Activated CD4-positive, alpha-beta memory T cell treated with anti-CD3 and anti-CD28 coated beads for 36 hours (primary cell): ENCODE measurements around the gene RPS16. TPM values are rescaled to one million over a fixed set of nuclear protein-coding genes. Genes with fewer than 3 reads are reported as not detected.

Experiments used
- CTCF ChIA-PET: fragments of 350-600 bp; sonication (Branson Sonifier 250); formaldehyde crosslinking; loops from one replicate; lab custom pipeline; 2021; ENCODE audit warnings: antibody characterized with exemption, inconsistent platforms; lab: Charles Lee
- POLR2A ChIA-PET: fragments of 350-600 bp; sonication (Branson Sonifier 250); formaldehyde crosslinking; loops from one replicate; lab custom pipeline; 2021; ENCODE audit warnings: antibody characterized with exemption; lab: Charles Lee
- DNase-seq: peaks from one replicate; pipeline ENCODE4 v3.0.0-alpha.2; 2020
- H3K27ac Mint-ChIP-seq: one replicate; pipeline ENCODE4 v1.8.0; 2021; ENCODE audit warnings: mixed read lengths
- H3K27me3 Mint-ChIP-seq: one replicate; pipeline ENCODE4 v1.8.0; 2021; ENCODE audit warnings: mixed read lengths
- H3K36me3 Mint-ChIP-seq: one replicate; pipeline ENCODE4 v1.8.0; 2021; ENCODE audit warnings: mixed read lengths
- H3K4me1 Mint-ChIP-seq: one replicate; pipeline ENCODE4 v1.8.0; 2021; ENCODE audit warnings: low read depth, mixed read lengths
- H3K4me3 Mint-ChIP-seq: one replicate; pipeline ENCODE4 v1.8.0; 2021; ENCODE audit warnings: mild to moderate bottlenecking, mixed read lengths
- H3K9me3 Mint-ChIP-seq: one replicate; pipeline ENCODE4 v1.8.0; 2021; ENCODE audit warnings: mixed read lengths
- intact Hi-C: fragments of 100-400 bp; cut with micrococcal nuclease; formaldehyde crosslinking; loops from one replicate; pipeline ENCODE4 v1.15.1; 2023
- total RNA-seq, 2 experiments: library from RNA; stranded (reverse); gene quantifications; one replicate each; pipeline ENCODE4 v1.2.3, GENCODE V29; 2021

RPS16 gene
- total RNA-seq, 2 experiments from 2014 or later: 3,682 to 3,746 TPM

DNA sequence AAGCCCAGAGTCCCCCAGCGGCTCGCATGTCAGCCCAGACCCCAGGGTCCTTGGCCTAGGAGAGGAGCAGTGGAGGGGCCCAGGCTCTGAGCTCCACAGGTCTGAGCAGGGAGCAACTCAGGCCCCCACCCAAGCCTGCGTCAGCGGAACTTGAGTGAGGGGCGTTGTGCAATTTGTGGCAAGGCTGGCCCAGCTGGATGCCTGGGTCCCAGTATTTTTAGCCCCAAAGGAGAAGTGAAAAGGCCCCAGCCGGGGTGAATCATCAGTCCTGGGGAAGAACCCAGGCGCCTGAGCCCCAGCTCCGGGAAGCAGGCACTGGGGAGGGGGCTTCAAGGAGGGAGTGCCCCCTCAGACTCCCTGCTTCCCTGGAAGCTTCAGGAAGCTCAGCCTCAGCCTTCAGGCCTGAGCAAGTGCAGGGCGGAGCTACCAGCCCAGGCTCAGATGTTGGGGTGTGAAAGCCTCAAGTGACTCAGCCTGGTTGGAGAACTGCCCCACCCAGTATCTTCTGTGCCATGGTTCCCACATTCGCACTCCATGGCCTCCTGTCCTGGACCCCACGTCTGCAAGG lies 37.4 kb downstream of the RPS16 start:
- Mint-ChIP-seq H3K4me3 (peak overlapping the region; percentile 3), H3K27ac (peak overlapping the region; percentile 85), H3K9me3 (no peaks in the 10 kb centered on the region), H3K27me3 (no peaks in the 10 kb centered on the region), H3K4me1 (peaks cover 55% of the 10 kb centered on the region), H3K36me3 (peaks cover 18% of the 10 kb centered on the region)
- intact Hi-C loops: no loop called here
- peak; percentile 80 for DNase-seq
- ChIA-PET POLR2A (interaction anchor here (0.6 to 3.8 kb wide), 8 partner anchors 10 to 152 kb away, joined by 3 to 53 read pairs (median 4); partner anchors contain the start of genes PLEKHG2, RPS16, SUPT5H and ZFP36), CTCF (interaction anchor here (0.6 to 7.6 kb wide), 22 partner anchors 9 to 536 kb away, joined by 3 to 219 read pairs (median 4); partner anchors contain the start of genes EID2B, FCGBP, PLEKHG2 and RPS16)

- peaks cover 18% of the 10 kb centered on the region for H3K36me3 Mint-ChIP-seq
- peak; percentile 96 for DNase-seq
- H3K4me3 Mint-ChIP-seq: peak overlapping the region; percentile 3
- CTCF ChIA-PET: interaction anchor here (0.6 to 7.6 kb wide), 22 partner anchors 10 to 278 kb away, joined by 3 to 219 read pairs (median 4); partner anchors contain the start of genes EID2B, PLEKHG2, RPS16 and SAMD4B
- no peaks in the 10 kb centered on the region for H3K27me3 Mint-ChIP-seq
- no peaks in the 10 kb centered on the region for H3K9me3 Mint-ChIP-seq
- peak overlapping the region; percentile 85 for H3K27ac Mint-ChIP-seq
- H3K4me1 Mint-ChIP-seq: peaks cover 57% of the 10 kb centered on the region
- intact Hi-C loops: loop anchor here (1.0 kb wide), 1 partner anchor 15 kb away; the partner anchor contains the start of gene PLEKHG2
- POLR2A ChIA-PET: interaction anchor here (0.6 to 3.8 kb wide), 8 partner anchors 10 to 153 kb away, joined by 3 to 53 read pairs (median 4); partner anchors contain the start of genes PLEKHG2, RPS16, SUPT5H and ZFP36
Measured at GRCh38 chr19:39397360-39398296, 38.1 kb downstream of the RPS16 start.

- H3K36me3 Mint-ChIP-seq: peaks cover 35% of the 10 kb centered on the region
- no peaks in the 10 kb centered on the region for H3K27me3 Mint-ChIP-seq
- intact Hi-C loops: loop anchor here (1.0 to 2.0 kb wide), 5 partner anchors 21 to 54 kb away; partner anchors contain the start of genes PLEKHG2, SAMD4B and SUPT5H
- DNase-seq: peak; percentile 98
- CTCF ChIA-PET: interaction anchor here (0.7 to 3.4 kb wide), 9 partner anchors 10 to 269 kb away, joined by 3 to 32 read pairs (median 5); partner anchors contain the start of genes GMFG, PAK4, PLEKHG2 and SAMD4B
- peaks cover 40% of the 10 kb centered on the region for H3K4me1 Mint-ChIP-seq
- POLR2A ChIA-PET: interaction anchor here (0.7 to 2.3 kb wide), 13 partner anchors 10 to 542 kb away, joined by 3 to 32 read pairs (median 6); partner anchors contain the start of genes GMFG, PLEKHG2, RPS16 and SAMD4B
- H3K4me3 Mint-ChIP-seq: peak within 1 kb of the TSS; percentile 95
- peak within 1 kb of the TSS; percentile 99 for H3K27ac Mint-ChIP-seq
- no peaks in the 10 kb centered on the region for H3K9me3 Mint-ChIP-seq
Measured at GRCh38 chr19:39390751-39391437, 44.9 kb downstream of the RPS16 start, which contains the start of the genes MED29 and PAF1. Gene MED29, plus strand, starts transcription at chr19:39391378. Its CDS starts 45 bp downstream, at chr19:39391423. Gene PAF1, minus strand, starts transcription at chr19:39391106. Its CDS starts 242 bp downstream, at chr19:39390864.

DNA sequence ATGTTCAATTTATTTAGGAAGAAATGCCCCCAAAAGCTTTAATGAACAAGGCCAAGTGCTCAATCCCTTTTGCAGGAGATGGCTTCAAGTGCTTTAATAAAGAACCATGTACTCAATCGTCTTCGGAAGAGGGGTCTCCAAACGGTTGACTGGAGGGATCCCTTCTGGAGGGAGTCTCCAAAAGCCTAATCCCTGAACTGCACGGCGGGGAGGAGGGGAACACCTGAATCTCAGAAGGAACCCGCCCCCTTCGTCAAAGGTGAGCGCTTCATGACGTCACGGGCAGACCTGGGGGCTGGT lies 45.3 kb downstream of the RPS16 start:
- Mint-ChIP-seq H3K27ac (peak overlapping the region; percentile 99), H3K4me3 (peak overlapping the region; percentile 95), H3K4me1 (peaks cover 40% of the 10 kb centered on the region), H3K9me3 (no peaks in the 10 kb centered on the region), H3K27me3 (no peaks in the 10 kb centered on the region), H3K36me3 (peaks cover 37% of the 10 kb centered on the region)
- intact Hi-C loops: loop anchor here (2.0 kb wide), 1 partner anchor 48 kb away; the partner anchor contains the start of gene SAMD4B
- peak; percentile 84 for DNase-seq
- ChIA-PET POLR2A (interaction anchor here (0.7 to 2.3 kb wide), 11 partner anchors 11 to 55 kb away, joined by 3 to 32 read pairs (median 7); partner anchors contain the start of genes GMFG, PLEKHG2, RPS16 and SAMD4B), CTCF (interaction anchor here (1.2 to 1.4 kb wide), 2 partner anchors 18 to 48 kb away, joined by 3 to 6 read pairs; partner anchors contain the start of gene SAMD4B)

- Mint-ChIP-seq H3K27ac (peak overlapping the region; percentile 99), H3K4me3 (peak overlapping the region; percentile 95), H3K27me3 (no peaks in the 10 kb centered on the region), H3K4me1 (peaks cover 38% of the 10 kb centered on the region), H3K9me3 (no peaks in the 10 kb centered on the region), H3K36me3 (peaks cover 32% of the 10 kb centered on the region)
- DNase-seq: no peak
- POLR2A ChIA-PET: interaction anchor here (1.5 to 1.7 kb wide), 2 partner anchors 35 to 44 kb away, joined by 4 read pairs; no protein-coding TSS in a partner anchor
- intact Hi-C loops: loop anchor here (2.0 kb wide), 1 partner anchor 47 kb away; the partner anchor contains the start of gene SAMD4B
- CTCF ChIA-PET: interaction anchor here (1.0 kb wide), 1 partner anchor 43 kb away, joined by 3 read pairs; no protein-coding TSS in a partner anchor
Measured at GRCh38 chr19:39389631-39390414, 45.9 kb downstream of the RPS16 start.

DNA sequence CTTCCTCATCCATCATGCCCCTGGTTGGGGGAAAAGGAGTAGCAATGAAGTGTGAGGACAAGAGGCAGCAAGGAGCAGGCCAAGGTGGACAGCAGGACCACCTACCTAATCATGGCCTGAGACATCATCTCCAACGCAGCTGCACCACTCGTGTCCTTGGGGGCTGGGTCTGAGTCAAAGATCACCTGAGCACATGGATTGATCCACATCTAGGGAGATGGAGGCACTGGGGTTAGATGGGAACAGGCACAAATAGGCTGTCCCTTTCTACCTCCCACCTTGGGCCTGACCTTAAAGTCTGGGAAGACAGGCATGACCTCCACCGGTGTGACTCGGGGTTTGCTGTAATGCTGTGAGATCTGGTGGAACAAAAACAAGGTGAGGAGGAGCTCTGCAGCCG lies 47.1 kb downstream of the RPS16 start:
- peaks cover 29% of the 10 kb centered on the region for H3K36me3 Mint-ChIP-seq
- intact Hi-C loops: no loop called here

GRCh38 chr19:39386557-39386956 lies 49.2 kb downstream of the RPS16 start:
- Mint-ChIP-seq H3K27ac (no peak overlapping the region), H3K36me3 (peaks cover 31% of the 10 kb centered on the region), H3K4me3 (no peak overlapping the region), H3K4me1 (peaks cover 22% of the 10 kb centered on the region), H3K9me3 (no peaks in the 10 kb centered on the region), H3K27me3 (no peaks in the 10 kb centered on the region)
- ChIA-PET POLR2A (no interaction called here), CTCF (no interaction called here)
- intact Hi-C loops: no loop called here
- no peak for DNase-seq

More for the DNA sequence above, 47.1 kb downstream of the RPS16 start:
- Mint-ChIP-seq H3K4me3 (peak overlapping the region; percentile 12), H3K4me1 (peaks cover 33% of the 10 kb centered on the region), H3K9me3 (no peaks in the 10 kb centered on the region), H3K27me3 (no peaks in the 10 kb centered on the region), H3K27ac (no peak overlapping the region)
- ChIA-PET POLR2A (no interaction called here), CTCF (interaction anchor here (1.0 kb wide), 1 partner anchor 42 kb away, joined by 3 read pairs; no protein-coding TSS in a partner anchor)
- DNase-seq: no peak

DNA sequence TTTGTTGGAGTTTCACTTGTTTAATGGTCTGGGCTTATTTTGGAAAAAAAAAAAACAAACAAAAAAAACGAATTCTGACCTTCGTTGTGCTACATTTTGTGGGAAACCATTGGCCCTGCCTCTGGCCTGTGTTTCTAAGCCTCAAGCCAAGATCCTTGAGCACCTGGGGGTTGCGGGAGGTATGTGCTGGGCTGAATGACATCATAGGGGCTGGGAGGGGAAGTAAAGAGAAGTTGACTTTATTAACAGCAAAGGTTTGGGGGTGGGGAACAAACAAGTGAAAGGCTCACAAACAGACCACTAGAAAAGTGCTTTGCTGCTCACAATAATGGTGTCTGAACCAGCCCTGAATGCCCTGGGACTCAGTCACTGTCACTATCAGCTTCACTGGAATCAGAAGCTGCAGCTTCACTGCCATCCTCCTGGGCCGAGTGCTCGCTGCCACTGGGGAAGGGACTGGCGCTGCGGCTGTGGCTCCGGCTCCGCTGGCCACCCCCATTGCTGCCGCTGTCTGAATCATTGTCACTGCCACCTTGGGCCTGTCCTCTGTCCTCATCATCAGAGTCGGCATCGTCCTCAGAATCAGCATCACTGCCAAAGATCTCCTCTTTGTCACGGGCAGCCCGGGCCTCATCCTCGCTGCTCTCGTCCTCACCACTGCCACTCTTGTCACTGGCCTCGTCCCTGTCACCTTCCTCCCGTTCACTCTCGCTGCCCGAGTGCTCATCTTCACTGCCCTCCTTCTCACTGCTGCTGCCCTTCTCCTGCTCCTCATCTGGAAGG lies 49.9 kb downstream of the RPS16 start:
- POLR2A ChIA-PET: no interaction called here
- H3K4me3 Mint-ChIP-seq: no peak overlapping the region
- intact Hi-C loops: no loop called here

GRCh38 chr19:39384839-39385568 lies 50.7 kb downstream of the RPS16 start:
- ChIA-PET CTCF (no interaction called here), POLR2A (no interaction called here)
- no peak for DNase-seq
- no peak overlapping the region for H3K4me3 Mint-ChIP-seq
- H3K9me3 Mint-ChIP-seq: no peaks in the 10 kb centered on the region
- H3K27me3 Mint-ChIP-seq: no peaks in the 10 kb centered on the region
- H3K27ac Mint-ChIP-seq: peak overlapping the region; percentile 34
- intact Hi-C loops: no loop called here
- H3K36me3 Mint-ChIP-seq: peaks cover 38% of the 10 kb centered on the region
- peaks cover 9% of the 10 kb centered on the region for H3K4me1 Mint-ChIP-seq

More for the DNA sequence above, 49.9 kb downstream of the RPS16 start:
- CTCF ChIA-PET: no interaction called here
- Mint-ChIP-seq H3K27me3 (no peaks in the 10 kb centered on the region), H3K9me3 (no peaks in the 10 kb centered on the region), H3K36me3 (peaks cover 33% of the 10 kb centered on the region), H3K27ac (peak overlapping the region; percentile 13), H3K4me1 (peaks cover 14% of the 10 kb centered on the region)
- DNase-seq: no peak
